GM12875 (cell line): ENCODE measurements around the gene MT3.

Experiments used
- H3K4me3 ChIP-seq: one replicate; pipeline ENCODE4 v1.5.1; 2011; ENCODE audit warnings: low read depth, low read length, control low read depth
- TF ChIP-seq, protein P1 (sequence below): IDR thresholded peaks from 2 replicates; pipeline ENCODE4 v1.5.1; 2011; ENCODE audit warnings: low read depth, mild to moderate bottlenecking, control low read depth, inconsistent platforms, low read length, moderate library complexity, borderline replicate concordance; ENCODE audit not compliant: insufficient read depth

Gene MT3

DNA sequence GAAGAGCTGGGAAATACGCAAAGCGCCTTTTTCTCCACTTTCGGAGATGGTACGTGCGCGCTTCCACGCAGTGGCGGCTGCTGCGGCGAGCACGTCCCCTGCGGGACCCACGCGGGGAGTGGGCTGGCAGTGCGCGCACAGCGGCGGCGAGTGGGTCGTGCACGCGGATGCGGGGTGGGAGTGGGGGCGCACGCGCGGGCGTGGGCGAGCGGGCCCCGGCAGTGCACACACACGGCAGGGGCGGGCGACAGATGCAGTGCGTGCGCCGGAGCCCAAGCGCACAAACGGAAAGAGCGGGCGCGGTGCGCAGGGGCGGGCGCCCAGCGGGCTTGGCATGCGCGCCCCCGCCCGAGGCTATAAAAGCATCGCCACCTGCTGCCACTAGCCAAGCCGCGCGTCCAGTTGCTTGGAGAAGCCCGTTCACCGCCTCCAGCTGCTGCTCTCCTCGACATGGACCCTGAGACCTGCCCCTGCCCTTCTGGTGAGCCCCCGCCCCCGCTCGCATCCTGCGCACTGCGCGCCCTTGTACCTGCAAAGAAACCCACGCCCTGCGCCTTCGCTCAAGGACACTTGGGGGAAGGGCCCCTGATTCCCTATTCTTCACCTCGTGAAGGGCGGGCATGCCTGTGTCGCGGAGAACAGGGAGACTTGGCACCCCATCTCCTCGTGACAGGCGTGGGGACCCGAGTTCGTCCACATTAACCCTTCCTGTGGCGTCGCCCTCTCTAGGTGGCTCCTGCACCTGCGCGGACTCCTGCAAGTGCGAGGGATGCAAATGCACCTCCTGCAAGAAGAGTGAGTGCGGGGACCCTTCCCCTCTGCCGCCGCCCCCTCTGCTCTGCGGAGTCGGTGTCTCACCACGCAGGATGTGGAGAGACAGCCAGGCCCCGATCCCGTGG lies at the start of gene MT3:
Gene MT3 (plus strand): TSS at position 388 of the 899 bp plus-strand sequence. CDS start 63 bp downstream, at position 451.
- TF ChIP-seq, protein P1, sequence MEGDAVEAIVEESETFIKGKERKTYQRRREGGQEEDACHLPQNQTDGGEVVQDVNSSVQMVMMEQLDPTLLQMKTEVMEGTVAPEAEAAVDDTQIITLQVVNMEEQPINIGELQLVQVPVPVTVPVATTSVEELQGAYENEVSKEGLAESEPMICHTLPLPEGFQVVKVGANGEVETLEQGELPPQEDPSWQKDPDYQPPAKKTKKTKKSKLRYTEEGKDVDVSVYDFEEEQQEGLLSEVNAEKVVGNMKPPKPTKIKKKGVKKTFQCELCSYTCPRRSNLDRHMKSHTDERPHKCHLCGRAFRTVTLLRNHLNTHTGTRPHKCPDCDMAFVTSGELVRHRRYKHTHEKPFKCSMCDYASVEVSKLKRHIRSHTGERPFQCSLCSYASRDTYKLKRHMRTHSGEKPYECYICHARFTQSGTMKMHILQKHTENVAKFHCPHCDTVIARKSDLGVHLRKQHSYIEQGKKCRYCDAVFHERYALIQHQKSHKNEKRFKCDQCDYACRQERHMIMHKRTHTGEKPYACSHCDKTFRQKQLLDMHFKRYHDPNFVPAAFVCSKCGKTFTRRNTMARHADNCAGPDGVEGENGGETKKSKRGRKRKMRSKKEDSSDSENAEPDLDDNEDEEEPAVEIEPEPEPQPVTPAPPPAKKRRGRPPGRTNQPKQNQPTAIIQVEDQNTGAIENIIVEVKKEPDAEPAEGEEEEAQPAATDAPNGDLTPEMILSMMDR, result no peak
- no peak within 1 kb of the TSS for H3K4me3 ChIP-seq

DNA sequence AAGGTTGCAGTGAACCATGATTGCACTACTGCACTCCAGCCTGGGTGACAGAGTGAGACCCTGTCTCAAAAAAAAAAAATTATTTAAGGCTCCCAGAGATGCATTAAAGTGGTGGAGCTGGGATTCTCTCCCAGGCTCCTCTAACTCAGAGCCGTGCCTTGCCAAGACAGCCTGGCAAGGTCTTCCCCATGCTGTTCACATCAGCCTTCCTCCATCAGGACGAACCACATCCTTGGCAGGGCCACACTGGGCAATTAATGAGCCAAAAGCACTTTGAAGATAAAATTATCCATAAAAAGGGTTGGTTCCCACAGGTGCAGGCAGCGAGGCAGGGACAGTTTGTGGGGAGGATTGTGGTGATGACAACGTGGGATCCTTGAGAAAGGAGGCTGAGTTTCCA lies 49.7 kb upstream of the MT3 start:
- TF ChIP-seq, protein P1, result no peak
- H3K4me3 ChIP-seq, result no peak overlapping the region

DNA sequence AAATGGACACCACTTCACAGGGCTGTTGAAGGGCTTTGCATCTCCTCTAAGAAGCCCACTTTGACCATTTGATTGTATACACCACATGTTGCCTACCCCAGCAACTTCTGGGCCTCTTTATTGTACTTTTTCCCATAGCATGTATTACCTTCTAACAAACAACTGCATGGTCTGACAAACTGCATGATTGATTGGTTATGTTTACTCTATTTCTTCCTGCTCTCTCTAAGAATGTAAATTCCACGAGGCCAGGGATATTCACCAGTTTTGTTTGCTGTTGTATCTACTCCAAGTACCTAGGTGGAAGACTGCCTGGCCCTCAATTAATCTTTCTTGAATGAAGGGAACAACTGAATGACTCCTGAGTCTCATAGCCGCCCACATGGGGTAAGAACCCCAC lies 47.3 kb upstream of the MT3 start:
- TF ChIP-seq, protein P1, result no peak

DNA sequence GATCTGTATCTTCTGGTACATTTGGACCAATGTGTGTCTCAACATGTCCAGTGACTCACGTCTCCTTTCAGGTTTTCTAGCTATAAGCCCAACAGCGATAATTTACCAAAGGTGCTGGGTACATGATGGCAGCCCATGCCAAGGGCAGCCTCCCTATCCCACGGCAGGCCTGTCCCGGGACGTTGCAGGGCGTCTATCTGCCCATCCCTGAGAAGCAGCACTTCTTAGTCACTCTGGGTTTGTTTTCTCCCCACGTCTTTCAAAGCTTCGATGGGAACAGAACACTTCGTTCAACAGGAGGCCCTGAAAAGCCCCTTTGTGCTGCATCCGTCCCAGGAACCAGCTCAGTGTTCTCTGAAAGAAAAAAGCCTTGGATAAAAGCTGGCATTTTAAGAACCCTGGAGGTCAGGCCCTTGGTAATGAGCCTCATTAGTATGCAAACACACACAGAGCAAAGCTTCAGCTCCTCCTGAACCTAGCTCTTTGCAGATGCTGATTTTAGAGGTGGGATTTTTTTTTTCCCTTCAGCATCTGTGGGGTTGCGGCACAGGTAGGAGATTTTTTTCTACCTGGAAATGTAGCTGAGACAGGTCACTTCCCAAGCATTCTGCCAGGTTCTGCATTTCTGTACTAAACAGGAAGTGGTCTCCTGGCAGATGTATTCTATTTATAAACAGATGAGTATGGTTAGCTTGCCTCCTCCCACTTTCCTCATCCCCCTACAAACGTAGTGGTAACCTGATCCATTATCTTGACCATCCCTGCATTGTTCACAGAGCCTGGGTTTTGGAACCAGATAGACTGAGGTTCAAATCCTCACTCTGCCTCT lies 42.0 kb upstream of the MT3 start:
- TF ChIP-seq, protein P1, result no peak
- H3K4me3 ChIP-seq, result no peak overlapping the region

More for the DNA sequence above, 47.3 kb upstream of the MT3 start:
- no peak overlapping the region for H3K4me3 ChIP-seq

DNA sequence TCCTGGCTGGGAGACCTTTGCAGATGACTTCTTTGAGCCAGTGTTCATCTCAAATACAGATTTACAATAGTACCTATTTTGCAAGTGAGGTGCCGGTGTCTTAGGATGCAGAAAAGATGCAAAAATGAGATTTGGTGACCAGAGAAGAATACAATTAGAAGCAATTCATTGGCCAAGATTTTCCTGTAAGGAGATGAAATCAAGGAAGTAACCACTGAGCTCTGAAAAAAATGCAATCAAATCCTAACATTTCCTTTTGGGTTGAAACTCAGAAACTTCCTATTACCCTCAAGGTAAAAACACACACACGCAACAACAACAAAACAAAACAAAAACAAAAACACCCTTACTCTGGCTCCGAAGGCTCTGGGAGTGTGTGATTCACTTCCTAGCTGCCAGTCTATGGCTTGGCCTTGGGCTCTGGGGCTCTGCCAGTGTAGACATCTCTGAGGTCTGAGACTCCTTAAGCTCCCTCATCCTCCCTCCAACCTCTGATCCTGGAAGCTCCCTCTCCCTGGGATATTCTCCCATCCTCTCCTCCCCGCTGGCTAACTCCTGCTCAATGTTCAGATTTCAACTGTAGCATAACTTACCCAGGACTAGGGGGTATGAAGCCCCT lies 41.3 kb upstream of the MT3 start:
- TF ChIP-seq, protein P1, result no peak
- H3K4me3 ChIP-seq, result no peak overlapping the region

DNA sequence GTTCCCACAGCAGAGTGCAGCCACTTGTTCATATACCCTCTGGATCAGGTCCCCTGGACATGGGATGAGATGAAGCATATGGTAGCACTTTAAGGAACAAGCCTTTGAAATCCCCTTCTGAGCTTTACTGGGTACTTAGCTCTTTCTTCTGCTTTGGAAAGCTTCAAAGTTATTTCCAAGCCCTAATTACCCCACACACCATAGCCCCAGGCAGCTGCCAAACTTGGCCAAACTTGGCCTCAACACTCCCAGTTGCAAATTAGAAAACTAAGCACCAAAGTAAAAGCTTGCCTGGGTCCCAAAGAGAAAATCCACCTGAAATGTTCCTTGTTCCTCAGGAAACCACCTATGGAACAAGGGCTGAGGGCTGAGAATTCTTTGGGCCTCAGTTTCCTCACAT lies 40.2 kb upstream of the MT3 start:
- no peak overlapping the region for H3K4me3 ChIP-seq
- TF ChIP-seq, protein P1, result no peak
